GM19238 (cell line): Measurements from ENCODE around the gene CTCF.

ENCODE experiments used
- DNase-seq: peaks from one replicate; pipeline ENCODE4 v3.0.0; 2011; ENCODE audit warnings: low spot score; ENCODE audit not compliant: insufficient read length

The CTCF gene

DNA sequence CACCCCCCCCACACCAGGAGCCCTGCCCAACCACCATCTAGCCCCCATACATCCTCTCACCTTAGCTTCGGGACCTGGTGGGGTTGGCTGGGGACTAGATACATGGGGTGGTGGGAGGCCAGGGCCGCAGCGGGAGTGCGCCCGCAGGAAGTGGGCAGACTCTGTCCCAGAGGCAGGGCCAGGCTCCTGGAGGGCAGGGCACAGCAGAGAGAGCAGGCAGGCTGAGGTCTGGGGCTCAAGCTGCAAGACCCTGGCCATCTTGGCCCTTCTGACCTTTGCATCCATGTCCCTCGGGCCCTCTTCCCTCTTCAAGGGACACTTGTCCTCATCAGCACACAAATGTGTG lies 101.5 kb downstream of the CTCF start:
- DNase-seq, result no peak

DNA sequence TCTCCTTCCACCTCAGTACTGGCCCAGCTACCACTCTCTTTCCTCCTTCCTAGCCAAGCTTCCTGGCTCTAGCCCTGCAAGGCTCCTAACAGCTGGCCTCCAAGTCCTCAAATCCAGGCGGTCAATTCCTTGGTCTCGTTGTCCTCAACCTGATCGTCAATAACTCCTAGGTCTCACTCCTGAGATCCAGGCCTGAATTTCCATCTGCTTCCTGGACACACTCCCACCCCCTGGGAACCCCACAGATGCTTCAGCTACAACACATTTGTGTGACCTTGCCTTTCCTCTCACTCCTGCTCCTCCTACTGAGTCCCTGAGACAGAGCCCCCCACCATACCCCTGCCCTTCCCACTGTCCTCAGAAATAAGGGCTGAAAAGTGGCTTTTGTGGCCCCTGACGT lies 101.9 kb downstream of the CTCF start:
- DNase-seq, result no peak

DNA sequence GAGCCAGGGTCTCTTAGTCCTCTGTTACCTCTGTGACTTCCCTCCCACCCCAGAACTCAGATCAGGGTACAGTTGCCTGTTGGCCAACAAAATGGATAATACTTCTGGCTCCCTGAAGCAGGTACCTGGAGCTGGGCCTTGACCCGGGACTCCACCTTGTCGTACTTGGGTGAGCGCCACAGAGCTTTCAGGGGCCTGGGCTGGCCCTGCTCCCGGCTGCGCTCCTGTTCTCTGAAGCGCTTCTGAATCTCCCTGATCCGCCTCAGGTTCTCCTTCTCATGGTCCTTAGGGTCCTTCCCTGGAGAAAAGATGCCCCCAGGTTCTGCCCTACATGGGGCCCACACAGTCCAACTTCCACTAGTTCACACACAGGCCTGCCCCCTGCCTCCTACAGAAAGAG lies 102.5 kb downstream of the CTCF start:
- DNase-seq, result no peak

DNA sequence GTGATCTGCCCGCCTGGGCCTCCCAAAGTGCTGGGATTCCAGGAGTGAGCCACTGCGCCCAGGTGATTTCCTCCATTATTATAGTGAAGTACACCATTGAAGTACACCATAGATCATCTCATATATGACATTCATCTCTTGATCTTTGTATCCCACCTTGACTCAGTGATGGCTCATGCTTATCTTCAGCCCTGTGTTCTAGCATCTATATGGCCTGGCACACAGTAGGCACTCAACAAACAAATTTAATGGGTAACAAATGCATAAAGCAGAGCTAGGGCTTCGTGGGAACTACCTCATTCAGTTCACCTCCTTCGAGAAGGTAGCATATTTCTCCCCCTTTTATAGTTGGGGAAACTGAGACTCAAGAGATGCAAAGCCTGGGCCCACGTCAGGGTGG lies 103.3 kb downstream of the CTCF start:
- DNase-seq, result no peak

DNA sequence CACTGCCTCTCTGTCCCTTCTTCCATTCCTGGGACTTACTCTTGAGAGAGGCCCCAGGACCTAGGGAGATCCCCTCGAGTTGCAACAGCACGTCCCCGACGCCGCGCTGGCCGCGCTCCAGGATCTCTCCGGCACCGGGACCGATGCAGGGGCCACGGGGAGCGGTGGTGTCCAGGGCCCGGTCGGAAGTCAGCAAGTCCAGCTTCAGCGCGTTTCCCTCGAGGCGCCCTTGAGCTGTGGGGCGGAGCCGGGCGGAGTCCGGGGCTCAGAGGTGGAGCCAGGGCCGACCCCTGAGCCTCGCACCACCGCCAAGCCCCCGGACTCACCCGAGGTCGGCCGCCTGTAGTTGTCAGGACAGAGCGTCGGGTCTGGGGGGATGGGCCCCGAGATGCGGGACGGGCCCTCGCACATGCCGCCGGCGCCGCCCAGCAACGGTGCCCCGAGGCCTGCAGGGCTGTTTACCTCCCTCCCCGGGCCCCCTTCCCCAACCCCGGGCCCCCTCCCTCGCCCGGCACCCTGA lies 103.8 kb downstream of the CTCF start:
- no peak for DNase-seq

DNA sequence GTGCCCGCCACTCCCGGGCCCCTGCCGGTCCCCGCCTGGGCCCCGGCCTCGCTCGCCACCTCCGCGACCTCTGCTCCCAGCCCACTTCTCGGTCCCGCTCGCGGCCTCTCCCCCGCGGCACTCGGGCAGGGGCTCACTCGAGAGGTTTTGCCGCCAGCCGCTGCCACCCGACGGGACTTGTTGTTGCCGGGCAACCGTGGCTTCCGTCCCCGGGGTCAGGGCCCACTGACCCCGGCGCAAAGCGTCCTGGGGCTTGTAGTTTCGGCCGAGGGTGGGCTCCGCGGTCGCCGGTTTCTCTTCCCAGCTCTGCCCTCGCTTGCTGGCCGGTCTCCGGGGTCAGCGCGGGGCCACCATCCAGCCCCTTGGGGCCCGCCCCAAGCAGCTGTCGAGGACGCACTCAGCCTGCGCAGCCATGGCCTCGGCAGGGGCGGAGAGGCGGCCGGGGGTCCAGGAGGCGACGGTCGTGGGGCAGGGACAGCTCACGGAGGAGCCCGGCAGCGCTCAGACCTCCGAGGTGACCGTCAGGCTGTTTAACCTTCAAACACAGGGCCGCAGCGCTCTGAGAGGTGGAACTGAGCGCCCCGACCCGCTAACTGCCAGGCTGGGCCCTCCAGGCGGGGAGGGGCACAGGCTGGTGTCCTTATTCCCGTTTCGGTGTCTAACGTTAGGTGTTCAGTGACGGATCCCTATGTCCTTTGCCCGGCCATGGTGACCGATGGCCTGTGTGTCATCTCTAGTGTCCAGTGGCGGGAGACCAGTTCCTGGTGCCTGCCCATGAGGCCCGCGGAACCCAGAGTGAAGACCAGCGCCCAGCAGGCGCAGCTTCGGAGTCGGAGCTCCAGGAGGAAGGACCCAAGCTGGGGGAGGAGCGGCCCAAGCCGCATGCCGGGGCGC lies 104.5 kb downstream of the CTCF start, which contains the start of the genes C16orf86 and ENKD1:
C16orf86 (plus strand) TSS at position 256 of the 894 bp plus-strand sequence; CDS start at position 413, 157 bp downstream.
ENKD1 (minus strand) TSS at position 192 of the 894 bp plus-strand sequence. CDS start 308 bp downstream, outside the sequence.
- peak; percentile 94 for DNase-seq

DNA sequence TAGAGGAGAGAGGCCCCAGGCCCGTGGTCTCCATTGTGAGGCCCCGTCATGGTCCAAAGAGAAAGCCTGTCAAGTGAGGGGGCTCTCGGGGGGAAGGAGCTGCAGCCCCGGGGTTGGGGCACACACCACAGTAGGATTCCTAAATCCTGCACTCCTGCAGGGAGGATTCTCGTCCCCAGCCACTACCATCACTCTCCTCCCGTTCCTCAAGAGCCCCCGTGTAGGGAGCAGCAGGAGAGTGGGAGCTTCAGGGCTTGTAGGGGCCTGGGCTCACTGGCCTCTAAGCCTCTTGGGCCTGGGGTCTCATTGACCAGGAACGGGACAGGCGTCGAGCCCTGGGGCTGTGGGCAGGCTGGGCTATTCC lies 105.1 kb downstream of the CTCF start:
- no peak for DNase-seq

DNA sequence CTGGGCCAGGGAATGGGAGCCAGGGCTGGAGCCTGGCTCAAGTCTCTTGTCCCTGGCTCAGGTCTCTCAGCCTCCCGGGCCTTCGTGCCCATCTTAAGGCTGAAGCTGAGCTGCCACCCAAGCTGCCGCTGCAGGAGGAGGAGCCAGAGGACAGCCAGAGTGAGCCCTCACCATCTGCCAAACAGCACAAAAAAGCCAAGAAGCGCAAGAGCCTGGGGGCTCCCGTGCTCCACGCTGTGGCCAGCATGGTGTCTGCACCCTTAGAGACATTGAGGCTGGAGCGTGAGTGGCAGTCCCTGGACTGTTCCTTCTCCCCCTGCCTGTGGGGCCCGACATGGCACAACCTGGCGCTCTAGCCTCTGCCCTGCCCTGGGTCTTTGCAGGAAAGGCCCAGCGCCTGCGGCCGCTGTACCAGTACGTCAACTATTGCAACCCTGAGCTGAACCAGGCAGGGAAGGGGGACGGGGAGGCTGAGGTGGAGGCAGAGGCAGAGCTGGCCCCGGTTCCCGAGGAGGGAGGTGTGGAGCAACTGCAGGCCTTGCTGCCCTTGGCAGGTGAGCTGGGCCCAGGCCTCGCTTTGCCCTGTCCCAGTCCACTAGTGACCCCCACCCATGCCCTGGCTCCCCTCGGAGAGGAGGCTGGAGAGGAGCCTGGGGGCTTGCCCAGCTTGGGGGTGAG lies 105.6 kb downstream of the CTCF start:
- peak; percentile 97 for DNase-seq

DNA sequence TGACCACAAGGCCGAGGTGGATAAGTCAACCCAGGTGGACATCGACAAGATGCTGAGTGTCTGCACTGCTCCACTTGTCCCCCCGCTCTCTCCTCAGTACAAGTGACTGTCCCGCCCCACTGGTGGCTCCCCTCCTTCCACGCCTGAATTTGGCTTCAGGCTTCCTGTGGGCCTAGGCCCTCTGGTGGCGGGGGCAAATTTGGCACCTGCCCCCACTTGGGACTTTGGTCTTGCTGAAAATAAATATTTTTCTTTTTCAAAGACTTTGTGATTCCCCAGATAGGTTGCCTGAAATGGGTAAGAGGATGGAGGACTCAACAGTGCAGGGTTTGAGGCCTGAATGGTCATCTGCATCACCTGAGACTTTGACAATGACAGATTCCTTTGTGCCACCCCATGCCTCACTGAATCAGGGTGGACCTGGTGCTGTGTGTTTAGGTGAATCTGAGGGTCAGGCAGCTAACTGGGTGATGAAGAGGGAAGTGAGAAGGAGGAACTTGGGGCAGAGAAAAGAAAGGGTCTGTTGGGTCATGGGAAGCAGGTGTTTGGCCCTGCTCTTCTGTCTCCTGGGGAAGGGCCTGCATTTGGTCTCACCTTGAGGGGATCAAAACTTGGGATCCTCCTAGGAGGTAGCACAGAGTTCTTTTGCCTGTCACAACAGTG lies 106.3 kb downstream of the CTCF start:
- DNase-seq, result no peak

DNA sequence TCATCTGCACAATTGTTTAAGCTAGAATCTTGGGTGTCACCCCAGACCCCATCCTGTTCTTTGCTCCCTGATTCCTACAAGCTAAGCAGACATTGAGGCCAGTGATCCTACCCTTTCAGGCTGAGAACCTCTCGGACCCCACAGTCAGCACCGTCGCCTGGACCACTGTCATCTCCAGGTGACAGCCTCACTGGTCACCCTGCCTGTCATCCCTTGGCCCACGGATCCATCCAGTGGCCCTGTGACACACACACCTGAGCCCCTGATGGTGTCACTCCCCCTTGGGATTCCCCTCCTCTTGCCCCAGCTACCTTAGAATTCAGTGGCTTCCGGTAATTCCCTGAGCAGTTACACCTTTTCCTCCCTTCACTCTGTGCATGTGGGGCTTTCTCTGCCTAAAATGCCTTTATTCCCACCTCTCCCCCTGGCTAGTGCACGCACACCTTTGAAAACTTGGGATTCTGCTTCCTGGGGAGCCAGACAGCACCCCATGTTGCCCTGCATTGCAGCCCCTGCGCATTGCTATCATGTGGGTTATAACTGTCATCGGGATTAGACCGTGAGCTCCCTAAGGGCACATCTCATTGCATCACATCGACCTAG lies 107.3 kb downstream of the CTCF start:
- no peak for DNase-seq

DNA sequence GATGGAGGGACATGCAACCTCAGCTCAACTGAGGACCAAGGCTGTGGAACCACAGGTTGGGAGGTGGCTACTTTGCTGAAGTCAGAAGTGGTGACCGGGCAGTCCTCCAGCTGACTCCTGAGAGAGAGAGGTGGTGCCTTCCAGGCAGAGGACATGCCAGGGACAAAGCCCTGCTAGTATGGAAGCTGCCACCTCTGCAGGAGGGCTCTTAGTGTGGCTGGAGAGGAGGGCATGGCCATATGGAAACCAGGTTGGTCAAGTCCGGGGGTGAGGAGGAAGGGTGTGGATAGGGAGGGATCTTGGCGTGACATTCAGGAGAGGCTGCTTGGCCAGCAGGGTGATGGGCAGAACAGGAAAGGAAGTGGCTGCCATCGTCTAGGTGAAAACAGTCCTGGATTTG lies 110.0 kb downstream of the CTCF start:
- no peak for DNase-seq

DNA sequence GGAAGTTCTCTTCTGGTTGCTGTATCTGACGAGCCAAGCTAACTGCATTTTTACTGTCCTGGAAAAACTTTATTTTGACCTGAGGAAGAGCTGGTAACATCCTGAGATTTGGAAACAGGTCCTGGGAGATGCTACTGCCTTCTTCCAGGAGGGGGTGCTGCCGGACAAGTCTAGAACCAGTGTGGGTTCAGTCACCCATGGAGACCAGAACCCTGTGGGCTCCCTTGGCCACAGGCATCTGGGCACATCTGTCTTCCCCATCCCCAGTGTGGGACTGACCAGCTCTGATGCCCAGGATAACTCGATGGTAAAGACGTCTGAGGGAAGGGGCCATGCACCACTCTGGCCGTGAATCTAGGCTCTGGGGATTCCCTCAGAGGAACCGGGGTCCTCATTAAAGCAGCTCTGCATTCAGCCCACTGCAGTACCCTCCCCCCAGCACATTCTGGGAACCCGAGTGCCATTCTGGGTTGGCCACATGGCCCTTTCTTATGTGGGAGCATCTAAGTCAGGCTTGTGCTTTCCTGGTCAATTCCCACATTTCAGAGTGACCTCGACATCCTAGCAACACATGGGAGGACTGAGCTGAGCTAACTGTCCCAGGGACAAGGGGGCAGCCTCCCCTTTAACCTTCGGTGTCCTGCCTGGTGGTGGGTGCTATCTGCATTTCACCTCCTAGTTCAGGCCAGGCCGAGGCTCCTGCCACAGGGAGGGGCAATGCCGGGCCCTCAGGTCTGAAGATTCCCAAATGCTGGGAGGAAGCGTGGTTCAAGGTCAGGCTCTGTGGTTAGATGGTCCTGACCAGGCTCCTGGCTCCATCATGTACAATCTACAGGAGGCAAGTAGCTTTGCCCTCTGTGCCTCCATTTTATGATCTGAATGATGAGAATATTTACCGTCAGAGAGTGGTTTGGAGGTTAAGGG lies 110.7 kb downstream of the CTCF start:
- peak; percentile 71 for DNase-seq

DNA sequence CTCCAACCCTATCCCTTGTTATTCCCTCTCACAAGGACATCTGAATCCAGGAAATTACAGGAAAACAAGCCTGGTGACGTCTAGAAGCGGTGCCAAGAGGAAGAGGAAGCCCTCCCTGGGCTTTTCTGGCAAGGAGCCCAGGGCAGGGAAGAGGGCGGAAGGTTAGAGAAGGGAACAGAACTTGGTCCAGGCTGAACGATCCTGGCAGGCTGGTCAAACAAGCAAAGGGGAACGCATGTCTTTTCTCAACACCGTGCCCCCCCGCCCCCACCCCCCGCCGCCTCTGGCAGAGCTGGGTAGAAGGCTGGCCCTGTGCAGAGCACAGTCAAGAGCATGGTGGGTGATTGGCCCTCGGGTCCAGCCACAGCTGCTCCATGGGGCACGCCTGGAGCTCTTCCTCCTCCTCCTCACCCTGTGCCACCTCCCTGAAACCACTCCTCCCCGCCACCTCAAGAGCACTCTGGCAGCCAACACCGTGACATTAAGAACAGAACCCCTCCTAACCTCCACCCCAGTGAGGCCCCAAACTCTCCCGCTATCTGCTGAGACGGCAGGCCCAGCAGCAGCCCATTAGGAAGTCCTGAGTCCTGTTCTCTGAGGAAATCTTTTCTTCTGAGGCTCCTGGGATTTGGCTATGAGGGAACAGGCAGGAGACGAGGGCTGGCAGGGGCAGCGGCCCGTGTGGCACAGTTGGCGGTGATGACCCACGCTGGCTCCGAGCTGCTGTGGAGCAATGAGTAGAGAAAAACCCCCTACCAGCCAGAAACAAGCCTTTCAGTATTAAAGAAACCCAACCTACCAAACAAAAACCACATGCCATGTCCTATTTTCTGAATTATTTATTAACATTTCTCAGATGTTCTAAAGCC lies 111.6 kb downstream of the CTCF start:
- no peak for DNase-seq

DNA sequence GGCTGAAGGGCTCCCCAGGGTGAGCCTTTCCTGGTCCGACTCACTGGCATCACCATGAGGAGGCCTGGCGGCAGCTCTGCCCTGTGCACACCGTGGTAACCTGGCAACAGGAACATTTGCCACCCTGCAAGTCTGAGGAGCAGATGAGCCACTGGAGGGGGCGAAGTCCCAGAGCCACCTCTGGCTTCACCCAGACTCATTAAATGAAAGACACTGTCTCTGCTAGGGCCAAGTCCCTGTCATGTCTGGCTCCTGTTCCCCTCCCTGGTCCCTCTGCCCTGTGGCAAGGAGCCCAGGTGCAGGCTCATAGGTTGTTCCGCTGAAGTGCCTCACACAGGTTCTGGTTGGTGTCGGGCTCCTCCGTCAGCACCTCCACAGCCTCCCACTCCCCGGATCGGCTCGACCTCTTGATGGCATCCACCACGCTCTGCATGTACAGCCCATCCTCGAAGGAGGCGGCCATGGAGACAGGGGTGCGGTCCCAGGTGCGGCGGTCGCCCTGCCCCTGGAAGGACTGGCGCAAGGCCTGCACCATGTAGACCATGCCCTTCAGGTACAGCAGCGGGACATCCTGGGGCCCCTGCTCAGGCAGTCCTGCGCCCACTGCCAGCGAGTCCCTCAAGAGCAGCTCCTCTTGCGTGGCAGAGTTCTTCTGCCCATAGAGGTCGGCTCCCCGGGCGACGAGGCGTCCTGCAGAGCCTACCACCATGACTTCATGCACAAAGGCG lies 112.7 kb downstream of the CTCF start:
- no peak for DNase-seq

DNA sequence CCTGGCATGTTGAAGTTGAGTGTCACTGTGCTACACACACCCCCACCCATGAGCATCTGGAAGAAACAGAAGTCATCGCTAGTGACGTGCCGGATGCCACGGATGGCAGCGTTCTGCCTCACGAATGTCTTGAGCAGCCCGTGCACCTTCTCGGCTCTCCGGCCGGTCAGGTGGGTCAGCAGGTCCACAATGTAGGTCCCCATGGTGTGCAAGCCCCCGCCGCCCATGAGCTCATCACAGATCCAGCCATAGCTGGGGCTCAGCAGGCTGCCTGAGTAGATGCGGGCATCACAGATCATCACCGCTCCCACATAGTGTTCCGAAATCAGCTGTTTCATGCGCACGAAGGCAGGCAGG lies 113.2 kb downstream of the CTCF start:
- no peak for DNase-seq

DNA sequence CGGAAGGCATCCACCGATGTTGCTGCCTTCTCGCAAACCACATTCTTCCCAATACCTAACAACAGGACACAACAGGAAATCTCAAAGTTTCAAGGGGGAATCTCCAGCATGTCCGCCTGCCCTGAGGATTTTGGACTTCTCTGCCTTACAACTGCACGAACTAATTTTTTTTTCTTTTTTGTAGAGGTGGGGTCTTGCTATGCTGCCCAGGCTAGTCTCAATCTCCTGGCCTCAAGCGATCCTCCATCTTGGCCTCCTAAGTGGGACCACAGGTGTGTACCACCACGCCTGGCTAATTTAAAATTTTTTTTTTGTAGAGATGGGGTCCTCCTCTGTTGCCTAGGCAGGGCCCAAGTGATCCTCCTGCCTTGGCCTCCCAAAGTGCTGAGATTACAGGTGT lies 113.7 kb downstream of the CTCF start:
- DNase-seq, result no peak

DNA sequence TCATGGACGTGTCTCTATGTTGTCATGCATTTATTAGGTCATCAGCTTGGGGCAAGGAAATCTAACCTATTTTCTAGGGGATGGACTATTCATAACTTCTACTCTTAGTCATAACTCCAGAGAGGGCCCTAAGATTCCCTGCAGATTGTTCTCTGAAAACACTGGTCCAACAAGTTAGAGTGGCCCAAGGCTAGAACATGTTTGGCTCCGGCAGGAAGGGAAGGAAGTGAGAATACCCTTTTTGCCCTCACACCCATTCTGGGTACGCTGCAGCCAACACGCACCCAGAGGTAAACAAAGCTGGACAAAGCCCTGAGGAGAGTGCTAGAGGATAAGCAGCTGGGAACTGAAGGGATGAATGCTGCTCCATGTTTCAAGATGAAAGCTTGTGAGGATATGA lies 114.2 kb downstream of the CTCF start:
- DNase-seq, result no peak

DNA sequence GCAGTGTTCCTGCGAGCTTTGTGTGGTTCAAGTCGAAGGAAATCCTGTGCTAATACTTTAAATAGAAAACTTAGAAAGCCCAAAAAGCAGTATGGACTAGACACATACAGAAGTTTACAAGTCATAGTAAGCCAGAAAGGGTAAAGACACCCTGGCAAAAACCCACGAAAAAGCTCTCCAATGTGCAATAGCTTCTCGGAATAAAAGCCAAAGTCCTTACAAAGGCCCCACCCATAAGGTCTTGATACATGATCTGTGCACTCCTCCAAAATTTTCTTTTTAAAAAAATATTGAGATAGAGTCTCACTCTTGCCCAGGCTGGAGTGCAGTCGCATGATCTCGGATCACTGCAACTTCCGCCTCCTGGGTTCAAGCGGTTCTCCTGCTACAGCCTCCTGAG lies 114.6 kb downstream of the CTCF start:
- no peak for DNase-seq

DNA sequence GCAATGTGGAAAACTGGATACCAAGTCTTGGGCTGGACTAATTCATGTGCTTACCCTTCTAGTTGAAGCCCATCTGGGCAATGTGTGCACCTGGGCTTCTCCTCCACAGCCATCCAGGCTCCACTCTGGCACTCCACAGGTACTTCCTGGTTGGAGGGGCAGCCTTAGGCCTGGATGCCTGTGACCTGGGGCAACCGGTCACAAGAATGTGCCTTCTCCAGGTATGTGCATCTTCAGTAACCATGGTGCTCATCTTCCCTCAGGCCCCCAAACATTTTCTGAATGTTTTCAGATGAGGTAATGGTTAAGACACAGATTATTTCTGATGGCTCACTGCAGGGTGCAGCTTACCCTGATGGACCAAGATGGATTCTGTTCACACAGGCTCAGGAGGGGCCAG lies 115.4 kb downstream of the CTCF start:
- no peak for DNase-seq
